ENCODE measurements around the gene GMPPB. TPM values are rescaled to one million over a fixed set of nuclear protein-coding genes. Genes with fewer than 3 reads are reported as not detected.

Gene GMPPB
- total RNA-seq, 4 donors from 2014 or later = 15.6 to 20.5 (median 17.3) TPM

DNA sequence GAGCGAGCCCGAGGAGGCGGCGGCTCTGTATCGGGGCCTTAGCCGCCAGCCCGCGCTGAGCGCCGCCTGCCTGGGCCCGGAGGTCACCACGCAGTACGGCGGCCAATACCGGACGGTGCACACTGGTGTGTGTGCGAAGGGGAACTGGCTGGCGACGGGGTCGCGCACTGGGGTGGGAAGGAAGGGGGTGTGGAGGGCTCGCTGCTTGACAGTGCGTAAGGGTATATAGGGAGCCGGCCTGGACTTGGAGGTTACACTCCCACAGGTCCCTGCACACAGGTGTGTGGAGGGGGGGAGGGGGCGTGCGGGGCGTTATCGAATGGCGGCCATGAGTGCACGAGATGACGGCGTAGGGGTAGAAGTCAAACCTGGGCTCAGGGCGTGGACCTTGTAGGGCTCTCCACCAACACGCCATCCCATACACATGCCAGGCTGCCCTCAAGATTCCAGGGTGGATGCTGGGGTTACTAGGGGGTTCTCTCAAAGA is 49.2 kb downstream of the GMPPB start:
- Histone ChIP-seq H3K27ac (peak overlapping the region; percentile 64 to 94 (median 92)), H3K4me1 (peaks cover 0 to 25% (median 10%) of the 10 kb centered on the region in 3 donors), H3K4me3 (peak overlapping the region; percentile 65 to 93), H3K36me3 (peaks cover 0 to 44% of the 10 kb centered on the region in 2 donors), H3K27me3 (peaks cover under 1% of the 10 kb centered on the region), H3K9me3 (no peaks in the 10 kb centered on the region)
- peak; percentile 20 for ATAC-seq
- no peak for TF ChIP-seq POLR2AphosphoS5 (IDR thresholded peaks at IDR 0.05)
- no peak for TF ChIP-seq EP300 (IDR thresholded peaks at IDR 0.05)
- peak in 2 of 4 experiments; percentile 32 to 46 for TF ChIP-seq CTCF (IDR thresholded peaks at IDR 0.05)
- TF ChIP-seq POLR2A (IDR thresholded peaks at IDR 0.05) = no peak
- 0% methylated on average over 3 to 6 of the region's 34 CpGs for WGBS, 2 donors (ENCODE audit: low coverage in 1 of 2)

DNA sequence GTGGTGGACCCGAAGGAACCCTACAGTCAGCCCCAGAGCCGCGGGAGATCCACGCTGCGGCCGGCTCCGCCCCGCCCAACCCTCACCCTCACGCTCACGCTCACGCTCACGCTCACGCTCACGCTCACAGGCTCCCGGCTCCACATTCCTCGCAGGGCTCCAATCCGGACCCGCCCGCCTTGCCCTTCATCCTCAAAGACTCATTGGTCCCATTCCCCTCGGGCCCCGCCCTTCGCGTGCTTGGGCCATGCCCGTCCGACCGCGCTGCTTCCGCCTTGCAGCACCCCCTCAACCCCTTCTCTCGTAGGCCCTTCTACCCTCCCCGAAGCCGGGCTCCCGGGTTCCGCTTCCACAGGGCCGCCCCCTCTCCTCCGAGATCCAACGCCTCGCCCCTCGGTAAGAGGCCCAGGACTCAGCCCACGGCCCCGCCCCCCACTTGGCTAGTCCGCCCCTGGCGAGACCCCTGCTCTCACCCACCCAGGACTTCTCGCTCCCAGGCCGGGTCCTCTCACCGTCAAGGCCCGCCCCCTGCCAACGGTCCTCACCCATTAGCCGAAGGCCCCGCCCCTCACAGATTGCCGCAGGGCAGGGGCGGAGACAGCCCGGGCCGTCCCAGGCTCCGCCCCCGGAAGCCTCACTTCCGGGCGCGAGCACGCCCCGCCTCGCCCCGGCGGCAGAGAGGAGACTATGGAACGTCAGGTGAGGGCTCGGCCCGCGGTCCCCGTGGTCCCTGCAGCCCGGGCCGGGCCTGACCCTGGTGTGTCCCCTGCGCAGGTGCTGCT is 49.8 kb downstream of the GMPPB start, which contains the start of gene APEH:
Gene APEH (plus strand): TSS at position 637 of the 782 bp plus-strand sequence. CDS start 51 bp downstream, at position 688.
- peaks cover 7% of the 10 kb centered on the region for H3K27me3 ChIP-seq
- TF ChIP-seq POLR2A (IDR thresholded peaks at IDR 0.05) (peak; percentile 78 to 79), CTCF (IDR thresholded peaks at IDR 0.05) (peak in 1 of 4 experiments; percentile 18), POLR2AphosphoS5 (IDR thresholded peaks at IDR 0.05) (peak; percentile 75), EP300 (IDR thresholded peaks at IDR 0.05) (no peak)
- H3K4me3 ChIP-seq = peak within 1 kb of the TSS; percentile 65 to 93
- H3K9me3 ChIP-seq = no peaks in the 10 kb centered on the region
- peak; percentile 94 for ATAC-seq
- no CpG with 5 or more reads among the region's 71 CpGs for WGBS, 2 donors (ENCODE audit: low coverage in 1 of 2)
- peaks cover 0 to 38% of the 10 kb centered on the region in 2 donors for H3K36me3 ChIP-seq
- peak within 1 kb of the TSS; percentile 64 to 94 (median 92) for H3K27ac ChIP-seq
- peaks cover 0 to 25% (median 10%) of the 10 kb centered on the region in 3 donors for H3K4me1 ChIP-seq

DNA sequence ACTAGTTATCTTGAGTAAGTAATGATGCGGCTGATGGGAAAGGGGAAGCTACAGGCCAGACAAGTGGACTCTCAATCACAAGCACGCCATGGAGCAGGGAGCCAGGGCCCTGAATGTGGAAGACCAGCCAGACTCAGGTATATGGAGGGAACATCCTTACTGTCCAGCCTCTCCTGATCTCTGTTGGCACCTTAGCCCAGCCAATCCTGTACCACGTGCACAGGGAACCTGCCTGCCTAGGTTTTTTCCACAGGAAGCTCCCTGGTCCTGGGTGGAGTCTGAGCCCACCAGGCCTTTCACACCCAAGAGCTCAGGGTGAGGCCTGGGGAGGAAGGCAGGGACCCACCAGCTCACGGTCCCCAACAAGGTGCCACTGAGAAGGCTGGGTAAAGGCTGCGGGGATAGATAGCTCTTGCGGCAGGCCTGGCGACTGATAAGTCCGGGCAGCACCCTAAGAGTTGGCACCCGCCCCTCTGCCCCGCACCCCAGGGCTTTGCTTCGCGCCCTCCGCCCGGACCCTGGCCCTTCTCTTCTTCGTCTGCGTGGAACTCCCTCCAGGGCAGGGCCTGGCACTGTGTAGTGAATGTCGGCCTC is 50.5 kb downstream of the GMPPB start:
- no peak for TF ChIP-seq POLR2AphosphoS5 (IDR thresholded peaks at IDR 0.05)
- Histone ChIP-seq H3K9me3 (no peaks in the 10 kb centered on the region), H3K4me3 (peak overlapping the region; percentile 65 to 93), H3K4me1 (peaks cover 0 to 25% (median 10%) of the 10 kb centered on the region in 3 donors), H3K27ac (peak overlapping the region; percentile 64 to 94 (median 92)), H3K36me3 (peaks cover 0 to 31% of the 10 kb centered on the region in 2 donors), H3K27me3 (peaks cover 14% of the 10 kb centered on the region)
- WGBS, 2 donors (ENCODE audit: low coverage in 1 of 2) = no CpG with 5 or more reads among the region's 17 CpGs
- no peak for ATAC-seq

- no peak for ATAC-seq
- TF ChIP-seq POLR2AphosphoS5 (IDR thresholded peaks at IDR 0.05) (no peak), POLR2A (IDR thresholded peaks at IDR 0.05) (no peak), EP300 (IDR thresholded peaks at IDR 0.05) (no peak), CTCF (IDR thresholded peaks at IDR 0.05) (peak in 3 of 4 experiments; percentile 67 to 84 (median 77))
- peaks cover 29% of the 10 kb centered on the region for H3K27me3 ChIP-seq
- peaks cover 0 to 25% (median 10%) of the 10 kb centered on the region in 3 donors for H3K4me1 ChIP-seq
- no peak overlapping the region for H3K27ac ChIP-seq
- H3K4me3 ChIP-seq = no peak overlapping the region
- no peaks in the 10 kb centered on the region for H3K9me3 ChIP-seq
- WGBS, 2 donors (ENCODE audit: low coverage in 1 of 2) = 23 to 37% methylated on average over 6 to 10 of the region's 11 CpGs
- peaks cover 0 to 15% of the 10 kb centered on the region in 2 donors for H3K36me3 ChIP-seq
These were observed 52.2 kb downstream of the GMPPB start for GRCh38 chr3:49671291-49672288.

Measured in gastroesophageal sphincter (tissue), 4 donors.